ENCODE measurements around the gene NDUFS4. TPM values are rescaled to one million over a fixed set of nuclear protein-coding genes. Genes with fewer than 3 reads are reported as not detected.
"Not testable (repeated sequence)": the region's sequence is repeated elsewhere in the genome, so short reads cannot be mapped to it uniquely, and the experiment has no call there.

The NDUFS4 gene
- total RNA-seq, 1 donor from 2014 or later = 163 TPM

DNA sequence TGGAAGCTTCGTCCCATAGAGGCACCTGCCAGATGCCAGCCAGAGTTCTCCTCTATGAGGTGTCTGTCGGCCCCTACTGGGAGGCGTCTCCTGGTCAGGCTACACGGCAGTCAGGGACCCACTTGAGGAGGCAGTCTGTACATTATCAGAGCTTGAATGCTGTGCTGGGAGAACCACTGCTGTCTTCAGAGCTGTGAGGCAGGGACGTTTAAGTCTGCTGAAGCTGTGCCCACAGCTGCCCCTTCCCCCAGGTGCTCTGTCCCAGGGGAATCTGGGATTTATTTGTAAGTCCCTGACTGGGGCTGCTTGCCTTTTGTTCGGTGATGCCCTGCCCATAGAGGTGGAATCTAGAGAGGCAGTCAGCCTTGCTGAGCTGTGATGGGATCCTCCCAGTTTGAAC, 70.8 kb downstream of the NDUFS4 start:
- H3K4me3 ChIP-seq (ENCODE audit: low read depth, low read length) = no peak overlapping the region
- DNase-seq (ENCODE audit: low read depth) (no peak), FAIRE-seq (no peak)
- TF ChIP-seq, protein P1, sequence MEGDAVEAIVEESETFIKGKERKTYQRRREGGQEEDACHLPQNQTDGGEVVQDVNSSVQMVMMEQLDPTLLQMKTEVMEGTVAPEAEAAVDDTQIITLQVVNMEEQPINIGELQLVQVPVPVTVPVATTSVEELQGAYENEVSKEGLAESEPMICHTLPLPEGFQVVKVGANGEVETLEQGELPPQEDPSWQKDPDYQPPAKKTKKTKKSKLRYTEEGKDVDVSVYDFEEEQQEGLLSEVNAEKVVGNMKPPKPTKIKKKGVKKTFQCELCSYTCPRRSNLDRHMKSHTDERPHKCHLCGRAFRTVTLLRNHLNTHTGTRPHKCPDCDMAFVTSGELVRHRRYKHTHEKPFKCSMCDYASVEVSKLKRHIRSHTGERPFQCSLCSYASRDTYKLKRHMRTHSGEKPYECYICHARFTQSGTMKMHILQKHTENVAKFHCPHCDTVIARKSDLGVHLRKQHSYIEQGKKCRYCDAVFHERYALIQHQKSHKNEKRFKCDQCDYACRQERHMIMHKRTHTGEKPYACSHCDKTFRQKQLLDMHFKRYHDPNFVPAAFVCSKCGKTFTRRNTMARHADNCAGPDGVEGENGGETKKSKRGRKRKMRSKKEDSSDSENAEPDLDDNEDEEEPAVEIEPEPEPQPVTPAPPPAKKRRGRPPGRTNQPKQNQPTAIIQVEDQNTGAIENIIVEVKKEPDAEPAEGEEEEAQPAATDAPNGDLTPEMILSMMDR (IDR thresholded peaks at IDR 0.05; ENCODE audit: insufficient read depth, low read length, severe bottlenecking) = no peak
- H3K27me3 ChIP-seq (ENCODE audit: control insufficient read depth, insufficient read depth, low read length) = no peaks in the 10 kb centered on the region
- no peaks in the 10 kb centered on the region for H3K36me3 ChIP-seq (ENCODE audit: control insufficient read depth, insufficient read depth, low read length)

DNA sequence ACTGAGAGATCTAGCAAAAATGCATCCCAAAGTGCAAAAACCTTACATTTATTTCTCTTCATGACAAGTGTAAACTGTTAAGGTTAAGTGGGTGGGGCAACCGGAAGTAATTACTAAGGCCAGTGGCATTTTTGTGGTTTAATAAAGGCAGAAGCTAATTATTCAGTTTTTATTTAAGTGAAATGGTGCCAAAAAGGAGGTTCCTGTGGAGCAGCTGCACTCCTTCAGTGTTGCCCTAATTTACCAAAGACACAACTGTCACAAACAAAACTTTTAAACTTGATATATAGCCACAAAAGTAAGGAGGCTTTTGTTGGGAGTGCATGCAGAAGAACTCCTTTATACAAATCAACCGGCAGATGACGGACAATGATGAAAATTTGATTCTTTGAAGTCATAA, 81.6 kb downstream of the NDUFS4 start:
- Histone ChIP-seq H3K36me3 (ENCODE audit: control insufficient read depth, insufficient read depth, low read length) (no peaks in the 10 kb centered on the region), H3K27me3 (ENCODE audit: control insufficient read depth, insufficient read depth, low read length) (no peaks in the 10 kb centered on the region), H3K4me3 (ENCODE audit: low read depth, low read length) (no peak overlapping the region)
- TF ChIP-seq, protein P1 (IDR thresholded peaks at IDR 0.05; ENCODE audit: insufficient read depth, low read length, severe bottlenecking) = no peak
- FAIRE-seq (no peak), DNase-seq (ENCODE audit: low read depth) (peak; percentile 62)

- H3K27me3 ChIP-seq (ENCODE audit: control insufficient read depth, insufficient read depth, low read length) = no peaks in the 10 kb centered on the region
- TF ChIP-seq, protein P1 (IDR thresholded peaks at IDR 0.05; ENCODE audit: insufficient read depth, low read length, severe bottlenecking) = no peak
- FAIRE-seq (no peak), DNase-seq (ENCODE audit: low read depth) (peak; percentile 32)
- H3K36me3 ChIP-seq (ENCODE audit: control insufficient read depth, insufficient read depth, low read length) = peaks cover 1% of the 10 kb centered on the region
- H3K4me3 ChIP-seq (ENCODE audit: low read depth, low read length) = no peak overlapping the region
Measured at GRCh38 chr5:53643445-53643844, 83.0 kb downstream of the NDUFS4 start.

DNA sequence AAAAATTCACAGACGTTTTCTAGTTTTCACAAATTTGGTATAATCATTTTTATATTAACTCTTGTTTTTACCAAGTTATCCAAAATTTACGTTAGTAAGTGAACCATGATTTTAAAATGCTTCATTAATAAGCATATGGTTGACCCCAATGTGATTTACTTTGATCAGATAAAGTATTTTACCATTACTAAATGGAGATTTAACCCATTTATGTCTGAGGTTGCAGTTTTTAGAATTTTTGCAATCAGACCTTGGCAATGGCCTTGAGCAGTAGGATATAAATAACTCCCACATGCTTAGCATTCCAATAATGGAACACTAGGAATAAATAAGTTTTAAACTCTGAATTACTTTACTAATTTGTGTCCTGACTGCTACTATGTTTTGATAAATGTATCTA, 84.6 kb downstream of the NDUFS4 start:
- H3K27me3 ChIP-seq (ENCODE audit: control insufficient read depth, insufficient read depth, low read length) = no peaks in the 10 kb centered on the region
- TF ChIP-seq, protein P1 (IDR thresholded peaks at IDR 0.05; ENCODE audit: insufficient read depth, low read length, severe bottlenecking) = no peak
- FAIRE-seq (no peak), DNase-seq (ENCODE audit: low read depth) (no peak)
- H3K36me3 ChIP-seq (ENCODE audit: control insufficient read depth, insufficient read depth, low read length) = peaks cover 3% of the 10 kb centered on the region
- no peak overlapping the region for H3K4me3 ChIP-seq (ENCODE audit: low read depth, low read length)

GRCh38 chr5:53649352-53649751, 88.9 kb downstream of the NDUFS4 start:
- FAIRE-seq (no peak), DNase-seq (ENCODE audit: low read depth) (no peak)
- TF ChIP-seq, protein P1 (IDR thresholded peaks at IDR 0.05; ENCODE audit: insufficient read depth, low read length, severe bottlenecking) = no peak
- Histone ChIP-seq H3K36me3 (ENCODE audit: control insufficient read depth, insufficient read depth, low read length) (peaks cover 3% of the 10 kb centered on the region), H3K27me3 (ENCODE audit: control insufficient read depth, insufficient read depth, low read length) (no peaks in the 10 kb centered on the region), H3K4me3 (ENCODE audit: low read depth, low read length) (no peak overlapping the region)

GRCh38 chr5:53660573-53660972, 100.1 kb downstream of the NDUFS4 start:
- not testable (repeated sequence) for DNase-seq (ENCODE audit: low read depth); H3K27me3 ChIP-seq (ENCODE audit: control insufficient read depth, insufficient read depth, low read length); H3K36me3 ChIP-seq (ENCODE audit: control insufficient read depth, insufficient read depth, low read length); FAIRE-seq; H3K4me3 ChIP-seq (ENCODE audit: low read depth, low read length)

- DNase-seq (ENCODE audit: low read depth); H3K36me3 ChIP-seq (ENCODE audit: control insufficient read depth, insufficient read depth, low read length); FAIRE-seq; H3K4me3 ChIP-seq (ENCODE audit: low read depth, low read length); H3K27me3 ChIP-seq (ENCODE audit: control insufficient read depth, insufficient read depth, low read length): not testable (repeated sequence)
Measured at GRCh38 chr5:53665313-53665712, 104.9 kb downstream of the NDUFS4 start.

Data from bronchial epithelial cell (primary cell).